GM11168 (cell line): ENCODE results near the gene AKT2.

ENCODE experiments used
- in situ Hi-C: fragments of 300-500 bp; cut with MboI; formaldehyde crosslinking; loops from one replicate; pipeline ENCODE4 v1.12.0; 2022; ENCODE audit warnings: low sequenced_read_pairs; ENCODE audit not compliant: unreplicated experiment

Gene AKT2

DNA sequence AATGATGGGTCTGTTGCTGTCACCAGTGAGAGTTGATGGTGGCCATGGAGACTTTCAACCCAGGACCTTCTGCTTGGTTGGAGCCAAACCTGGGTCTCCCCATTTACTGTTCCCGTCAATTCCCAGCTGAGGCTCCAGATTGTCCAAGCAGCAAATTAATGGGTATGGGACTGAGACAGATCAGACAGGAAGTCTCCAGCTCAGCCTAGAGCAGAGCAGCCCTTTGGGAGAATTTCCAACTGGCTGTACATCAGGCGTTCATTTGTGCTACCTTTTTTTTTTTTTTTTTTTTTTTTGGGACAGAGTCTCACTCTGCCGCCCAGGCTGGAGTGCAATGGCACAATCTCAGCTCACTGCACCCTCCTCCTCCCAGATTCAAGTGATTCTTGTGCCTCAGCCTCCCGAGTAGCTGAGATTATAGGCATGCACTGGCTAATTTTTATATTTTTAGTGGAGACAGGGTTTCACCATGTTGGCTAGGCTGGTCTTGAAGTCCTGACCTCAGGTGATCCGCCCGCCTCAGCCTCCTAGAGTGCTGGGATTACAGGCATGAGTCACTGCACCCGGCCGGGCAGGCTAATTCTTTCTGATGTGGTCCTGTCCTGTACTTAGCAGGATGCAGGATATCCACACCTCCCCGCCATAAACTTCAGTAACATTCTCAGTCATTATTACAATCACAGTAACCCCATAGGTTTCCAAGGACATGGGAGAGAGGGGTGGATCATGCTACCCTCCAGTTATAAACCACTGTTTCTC lies 84.6 kb downstream of the AKT2 start:
- in situ Hi-C loops: no loop called here

- in situ Hi-C loops: no loop called here
These were observed 86.7 kb downstream of the AKT2 start for GRCh38 chr19:40198272-40198990.

GRCh38 chr19:40193587-40193849 lies 91.6 kb downstream of the AKT2 start:
- in situ Hi-C loops: no loop called here

GRCh38 chr19:40192758-40193586 lies 92.2 kb downstream of the AKT2 start:
- in situ Hi-C loops: no loop called here

GRCh38 chr19:40191836-40192646 lies 93.1 kb downstream of the AKT2 start:
- in situ Hi-C loops: no loop called here

- in situ Hi-C loops: no loop called here
These were observed 94.0 kb downstream of the AKT2 start, which contains the start of gene MAP3K10 for GRCh38 chr19:40190891-40191835. Gene MAP3K10, plus strand, starts transcription at chr19:40191426. Its CDS starts 606 bp downstream, at chr19:40192032.

DNA sequence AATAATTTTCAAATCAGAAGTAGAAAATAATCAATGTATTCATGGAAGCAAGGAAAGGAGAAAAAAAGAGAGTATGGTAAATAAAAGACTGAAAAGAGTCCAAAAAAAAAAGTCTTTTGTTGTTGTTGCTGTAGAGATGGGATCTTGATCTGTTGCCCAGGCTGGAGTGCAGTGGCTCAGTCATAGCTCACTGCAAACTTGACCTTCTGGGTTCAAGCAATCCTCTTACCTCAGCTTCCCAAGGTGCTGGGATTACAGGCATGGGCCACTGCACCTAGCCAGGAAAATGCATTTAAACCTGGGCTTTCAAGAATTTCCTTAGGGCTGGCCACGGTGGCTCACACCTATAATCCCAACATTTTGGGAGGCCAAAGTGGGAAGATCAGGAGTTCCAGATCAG lies 100.9 kb downstream of the AKT2 start:
- in situ Hi-C loops: no loop called here
